GM20000 (cell line): ENCODE measurements around the gene GCK.
"Not testable (repeated sequence)": the region's sequence is repeated elsewhere in the genome, so short reads cannot be mapped to it uniquely, and the experiment has no call there.

ENCODE experiments used
- DNase-seq: peaks from one replicate; pipeline ENCODE4 v3.0.0; 2012; ENCODE audit warnings: low spot score
- CTCF ChIP-seq: IDR thresholded peaks from 2 replicates; pipeline ENCODE4 v1.5.1; 2012; ENCODE audit warnings: mild to moderate bottlenecking, control low read depth; ENCODE audit errors: extremely low read depth, missing control alignments

Gene GCK

GRCh38 chr7:44200699-44201461, 11.6 kb upstream of the GCK start, which contains the start of gene YKT6:
Gene YKT6 (plus strand): TSS chr7:44200978. CDS start chr7:44201136, 158 bp downstream.
- peak; percentile 99 for DNase-seq
- TF ChIP-seq CTCF, result peak; percentile 27

DNA sequence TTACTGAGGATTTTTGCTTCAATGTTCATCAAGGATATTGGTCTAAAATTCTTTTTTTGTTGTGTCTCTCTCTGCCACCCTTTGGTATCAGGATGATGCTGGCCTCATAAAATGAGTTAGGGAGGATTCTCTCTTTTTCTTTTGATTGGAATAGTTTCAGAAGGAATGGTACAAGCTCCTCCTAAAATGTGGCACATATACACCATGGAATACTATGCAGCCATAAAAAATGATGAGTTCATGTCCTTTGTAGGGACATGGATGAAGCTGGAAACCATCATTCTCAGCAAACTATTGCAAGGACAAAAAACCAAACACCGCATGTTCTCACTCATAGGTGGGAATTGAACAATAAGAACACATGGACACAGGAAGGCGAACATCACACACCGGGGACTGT, 10.9 kb upstream of the GCK start:
- DNase-seq, result not testable (repeated sequence)

DNA sequence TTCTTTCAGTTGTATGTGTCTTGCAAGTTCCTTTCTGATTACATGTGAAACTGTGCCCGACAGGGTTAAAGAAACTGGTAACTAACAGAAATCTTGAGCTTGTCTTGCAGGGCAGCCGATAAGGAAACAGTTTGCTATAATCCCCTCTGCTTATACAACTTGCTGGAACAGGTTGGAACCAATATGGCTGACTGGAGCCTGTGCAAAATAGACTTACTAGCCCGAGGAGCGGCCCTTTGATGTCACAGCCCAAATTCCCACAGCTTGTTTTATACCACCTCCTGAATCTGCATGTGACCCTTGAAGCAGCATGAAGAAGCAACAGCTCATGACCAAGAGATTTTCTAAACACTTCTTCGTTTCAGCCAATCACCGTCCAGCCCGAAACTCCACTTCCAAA, 8.2 kb upstream of the GCK start:
- DNase-seq, result no peak
- no peak for TF ChIP-seq CTCF

- peak; percentile 58 for TF ChIP-seq CTCF
- peak; percentile 73 for DNase-seq
Observed at GRCh38 chr7:44196450-44196872, 7.2 kb upstream of the GCK start.

GRCh38 chr7:44195889-44196288, 6.7 kb upstream of the GCK start:
- no peak for TF ChIP-seq CTCF
- no peak for DNase-seq

GRCh38 chr7:44194562-44195145, 5.4 kb upstream of the GCK start:
- no peak for TF ChIP-seq CTCF
- no peak for DNase-seq

DNA sequence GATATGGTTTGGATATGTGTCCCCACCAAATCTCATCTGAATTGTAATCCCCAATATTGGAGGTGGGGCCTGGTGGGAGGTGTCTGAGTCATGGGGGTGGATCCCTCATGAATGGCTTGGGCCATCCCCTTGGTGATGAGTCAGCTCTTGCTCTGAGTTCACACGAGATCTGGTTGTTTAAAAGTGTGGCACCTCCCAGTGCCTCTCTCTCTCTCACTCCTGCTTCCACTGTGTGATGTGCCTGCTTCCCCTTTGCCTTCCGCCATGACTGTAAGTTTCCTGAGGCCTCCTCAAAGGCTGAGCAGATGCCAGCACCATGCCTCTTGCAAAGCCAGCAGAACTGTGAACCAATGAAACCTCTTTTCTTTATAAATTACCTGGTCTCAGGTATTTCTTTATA, 4.8 kb upstream of the GCK start:
- no peak for TF ChIP-seq CTCF
- DNase-seq, result no peak
